ENCODE measurements around the gene ELMO1.

Gene ELMO1

GRCh38 chr7:37408291-37409228, 40.1 kb downstream of the ELMO1 start:
- peak; percentile 36 for DNase-seq (ENCODE audit: low spot score)
- TF ChIP-seq CTCF (IDR thresholded peaks at IDR 0.05; ENCODE audit: extremely low read depth, insufficient read depth, missing control alignments), result no peak
- in situ Hi-C loops (cut with MboI; ENCODE audit: low pct_unique_long_range_greater_than_20kb, low sequenced_read_pairs, unreplicated experiment), result no loop called here

- TF ChIP-seq CTCF (IDR thresholded peaks at IDR 0.05; ENCODE audit: extremely low read depth, insufficient read depth, missing control alignments), result no peak
- DNase-seq (ENCODE audit: low spot score), result no peak
- in situ Hi-C loops (cut with MboI; ENCODE audit: low pct_unique_long_range_greater_than_20kb, low sequenced_read_pairs, unreplicated experiment), result no loop called here
These were observed 43.0 kb downstream of the ELMO1 start for GRCh38 chr7:37405603-37406122.

GRCh38 chr7:37405128-37405527, 43.5 kb downstream of the ELMO1 start:
- in situ Hi-C loops (cut with MboI; ENCODE audit: low pct_unique_long_range_greater_than_20kb, low sequenced_read_pairs, unreplicated experiment), result no loop called here
- no peak for TF ChIP-seq CTCF (IDR thresholded peaks at IDR 0.05; ENCODE audit: extremely low read depth, insufficient read depth, missing control alignments)
- DNase-seq (ENCODE audit: low spot score), result no peak

- in situ Hi-C loops (cut with MboI; ENCODE audit: low pct_unique_long_range_greater_than_20kb, low sequenced_read_pairs, unreplicated experiment), result no loop called here
- no peak for TF ChIP-seq CTCF (IDR thresholded peaks at IDR 0.05; ENCODE audit: extremely low read depth, insufficient read depth, missing control alignments)
- DNase-seq (ENCODE audit: low spot score), result no peak
These were observed 48.7 kb downstream of the ELMO1 start for GRCh38 chr7:37399876-37400421.

GRCh38 chr7:37398403-37398802, 50.3 kb downstream of the ELMO1 start:
- DNase-seq (ENCODE audit: low spot score), result no peak
- no peak for TF ChIP-seq CTCF (IDR thresholded peaks at IDR 0.05; ENCODE audit: extremely low read depth, insufficient read depth, missing control alignments)
- in situ Hi-C loops (cut with MboI; ENCODE audit: low pct_unique_long_range_greater_than_20kb, low sequenced_read_pairs, unreplicated experiment), result no loop called here

GRCh38 chr7:37395618-37396259, 52.9 kb downstream of the ELMO1 start:
- in situ Hi-C loops (cut with MboI; ENCODE audit: low pct_unique_long_range_greater_than_20kb, low sequenced_read_pairs, unreplicated experiment), result no loop called here

More at GRCh38 chr7:37395618-37396259, 52.9 kb downstream of the ELMO1 start:
- no peak for DNase-seq (ENCODE audit: low spot score)
- TF ChIP-seq CTCF (IDR thresholded peaks at IDR 0.05; ENCODE audit: extremely low read depth, insufficient read depth, missing control alignments), result no peak

Measured in GM13977 (cell line).